CD14-positive monocyte (primary cell): ENCODE results near the gene WIPF1. TPM values are rescaled to one million over a fixed set of nuclear protein-coding genes. Genes with fewer than 3 reads are reported as not detected.

Experiments used
- DNase-seq, 3 donors: peaks; one replicate each; pipeline ENCODE4 v3.0.0-alpha.2; 2011 to 2022
- H2AFZ ChIP-seq: 2 replicates; pipeline ENCODE4 v1.6.0; 2012; ENCODE audit warnings: mild to moderate bottlenecking, low read depth, low read length, inconsistent platforms; ENCODE audit not compliant: insufficient read depth, poor library complexity, severe bottlenecking
- H3K27ac ChIP-seq, 2 donors: 1 replicate in 1 of 2; 2 replicates in 1 of 2; pipeline ENCODE4 v1.5.1; 2012 to 2013; ENCODE audit warnings: low read length in 2 of 2, control low read depth in 1 of 2, inconsistent platforms in 1 of 2, low read depth in 1 of 2, mild to moderate bottlenecking in 1 of 2
- H3K27me3 ChIP-seq, 2 donors: one replicate each; pipeline versions ENCODE4 v1.6.0 to v1.6.1; 2011 to 2013; ENCODE audit warnings: low read length in 2 of 2; ENCODE audit not compliant: control insufficient read depth in 2 of 2, insufficient read depth in 2 of 2
- H3K36me3 ChIP-seq, 2 donors: replicated peaks in 1 of 2; 1 replicate in 1 of 2; 2 replicates in 1 of 2; pipeline versions ENCODE4 v1.5.1 to v1.6.1; 2012 to 2013; ENCODE audit warnings: low read length in 2 of 2, control low read depth in 1 of 2, inconsistent platforms in 1 of 2, mild to moderate bottlenecking in 1 of 2; ENCODE audit not compliant: insufficient read depth in 2 of 2, control insufficient read depth in 1 of 2
- H3K4me1 ChIP-seq, 2 donors: 1 replicate in 1 of 2; 2 replicates in 1 of 2; pipeline versions ENCODE4 v1.5.1 to v1.6.1; 2012 to 2013; ENCODE audit warnings: low read length in 2 of 2, control low read depth in 1 of 2, inconsistent platforms in 1 of 2, mild to moderate bottlenecking in 1 of 2, moderate library complexity in 1 of 2; ENCODE audit not compliant: insufficient read depth in 2 of 2, control insufficient read depth in 1 of 2
- H3K4me2 ChIP-seq: replicated peaks from 2 replicates; pipeline ENCODE3; 2012; ENCODE audit warnings: low read length, moderate library complexity, mild to moderate bottlenecking; ENCODE audit not compliant: poor library complexity, severe bottlenecking; ENCODE audit errors: extremely low read depth
- H3K4me3 ChIP-seq, 3 experiments: fragments of 200-600 bp in 1 of 3; sonication (generic) in 1 of 3; replicated peaks in 1 of 3; 1 replicate in 2 of 3; 2 replicates in 1 of 3; pipeline ENCODE4 v1.5.1; 2011 to 2013; ENCODE audit warnings: low read length in 3 of 3, mild to moderate bottlenecking in 3 of 3, control low read depth in 2 of 3, low read depth in 2 of 3, inconsistent platforms in 1 of 3, moderate library complexity in 1 of 3
- H3K79me2 ChIP-seq: 2 replicates; pipeline ENCODE4 v1.6.0; 2012; ENCODE audit warnings: mild to moderate bottlenecking, control low read depth, inconsistent platforms, low read length, moderate library complexity; ENCODE audit not compliant: insufficient read depth
- H3K9ac ChIP-seq: 2 replicates; pipeline ENCODE4 v1.6.0; 2017; ENCODE audit warnings: low read length, mild to moderate bottlenecking; ENCODE audit not compliant: insufficient read depth, poor library complexity, severe bottlenecking
- H3K9me3 ChIP-seq, 2 donors: replicated peaks in 1 of 2; 1 replicate in 1 of 2; 2 replicates in 1 of 2; pipeline versions ENCODE4 v1.5.1 to v1.6.1; 2012 to 2013; ENCODE audit warnings: low read length in 2 of 2, control low read depth in 1 of 2; ENCODE audit not compliant: control insufficient read depth in 1 of 2, insufficient read depth in 1 of 2
- H4K20me1 ChIP-seq: 2 replicates; pipeline ENCODE4 v1.6.0; 2012; ENCODE audit warnings: mild to moderate bottlenecking, low read length, control low read depth, moderate library complexity; ENCODE audit not compliant: insufficient read depth
- H3K27ac Mint-ChIP-seq, 7 donors: one replicate each; pipeline ENCODE4 v1.8.0; 2020; ENCODE audit warnings: mild to moderate bottlenecking in 7 of 7, mixed read lengths in 7 of 7, moderate library complexity in 6 of 7, inconsistent platforms in 2 of 7
- H3K27me3 Mint-ChIP-seq, 3 donors: one replicate each; pipeline ENCODE4 v1.8.0; 2021 to 2022; ENCODE audit warnings: low read depth in 3 of 3, mild to moderate bottlenecking in 3 of 3, mixed read lengths in 3 of 3, moderate library complexity in 3 of 3, inconsistent platforms in 1 of 3
- H3K36me3 Mint-ChIP-seq, 2 donors: one replicate each; pipeline ENCODE4 v1.8.0; 2020; ENCODE audit warnings: mixed read lengths in 2 of 2, inconsistent platforms in 1 of 2, mild to moderate bottlenecking in 1 of 2
- H3K4me1 Mint-ChIP-seq: one replicate; pipeline ENCODE4 v1.8.0; 2020; ENCODE audit warnings: mild to moderate bottlenecking, mixed read lengths
- H3K4me3 Mint-ChIP-seq, 2 donors: one replicate each; pipeline ENCODE4 v1.8.0; 2020; ENCODE audit warnings: mild to moderate bottlenecking in 2 of 2, mixed read lengths in 2 of 2, moderate library complexity in 1 of 2
- H3K9me3 Mint-ChIP-seq, 7 donors: one replicate each; pipeline ENCODE4 v1.8.0; 2020 to 2022; ENCODE audit warnings: mixed read lengths in 7 of 7, mild to moderate bottlenecking in 6 of 7, moderate library complexity in 6 of 7, inconsistent platforms in 2 of 7
- CTCF ChIP-seq: fragments of 200-600 bp; IDR thresholded peaks from one replicate; pipeline ENCODE4 v1.8.0; 2022; ENCODE audit warnings: antibody characterized with exemption, mild to moderate bottlenecking
- WGBS: methylation state at CpG from one replicate; pipeline ENCODE4 v1.1.5; 2013; ENCODE audit warnings: missing lambda C conversion rate; ENCODE audit not compliant: insufficient coverage; 5-methylcytosine and 5-hydroxymethylcytosine counted together
- intact Hi-C, 2 donors: fragments of 100-400 bp; cut with micrococcal nuclease; formaldehyde crosslinking; loops; one replicate each; pipeline versions ENCODE4 v1.15.0 to v1.15.1; 2023
- polyA plus RNA-seq, 3 donors: library from polyadenylated mRNA; depleted of rRNA in 1 of 3; unstranded in 2 of 3; stranded (reverse) in 1 of 3; fragments of 300-500 nt in 2 of 3; fragments of >200 nt in 1 of 3; fragmentation: Illumina TruSeq in 2 of 3; gene quantifications; 1 replicate in 2 of 3; 2 replicates in 1 of 3; pipeline ENCODE4 v1.2.3, GENCODE V29; 2012 to 2021

Gene WIPF1
- polyA plus RNA-seq, 3 donors, result 43.9 to 126 (median 74.3) TPM

- H3K36me3 Mint-ChIP-seq, result peaks cover 52 to 74% of the 10 kb centered on the region in 2 donors
- H3K4me1 ChIP-seq, result peaks cover 36 to 40% of the 10 kb centered on the region in 2 donors
- no peak overlapping the region for H3K4me2 ChIP-seq
- DNase-seq, result peak; percentile 60 to 77 (median 64)
- no peak overlapping the region for H3K4me3 ChIP-seq
- no peak overlapping the region for H3K4me3 Mint-ChIP-seq
- H3K27me3 Mint-ChIP-seq, result peaks cover 0 to 6% (median 1%) of the 10 kb centered on the region in 3 donors
- TF ChIP-seq CTCF, result peak; percentile 75
- H3K9me3 Mint-ChIP-seq, result no peaks in the 10 kb centered on the region
- H3K9ac ChIP-seq, result no peak overlapping the region
- H3K9me3 ChIP-seq, result no peaks in the 10 kb centered on the region
- no peak overlapping the region for H2AFZ ChIP-seq
- WGBS, result 68% methylated on average over 2 of the region's 3 CpGs
- peaks cover 27 to 51% of the 10 kb centered on the region in 2 donors for H3K36me3 ChIP-seq
- H3K79me2 ChIP-seq, result peaks cover 93% of the 10 kb centered on the region
- peak overlapping the region; percentile 28 to 99 (median 75) for H3K27ac Mint-ChIP-seq
- H3K4me1 Mint-ChIP-seq, result peaks cover 59% of the 10 kb centered on the region
- peak overlapping the region; percentile 6 to 99 for H3K27ac ChIP-seq
- H4K20me1 ChIP-seq, result peaks cover 57% of the 10 kb centered on the region
- intact Hi-C loops, result no loop called here
- no peaks in the 10 kb centered on the region for H3K27me3 ChIP-seq
These were observed 5.7 kb upstream of the WIPF1 start for GRCh38 chr2:174603280-174603679.

- H3K4me1 ChIP-seq, result peaks cover 42 to 46% of the 10 kb centered on the region in 2 donors
- peaks cover 52 to 74% of the 10 kb centered on the region in 2 donors for H3K36me3 Mint-ChIP-seq
- peaks cover 93% of the 10 kb centered on the region for H3K79me2 ChIP-seq
- H4K20me1 ChIP-seq, result peaks cover 52% of the 10 kb centered on the region
- DNase-seq, result no peak
- peaks cover 24 to 46% of the 10 kb centered on the region in 2 donors for H3K36me3 ChIP-seq
- peak overlapping the region in 1 of 2 donors; percentile 99 for H3K27ac ChIP-seq
- 100% methylated on average over 1 of the region's 3 CpGs for WGBS
- H3K27me3 Mint-ChIP-seq, result peaks cover 0 to 6% (median 1%) of the 10 kb centered on the region in 3 donors
- intact Hi-C loops, result no loop called here
- peaks cover 61% of the 10 kb centered on the region for H3K4me1 Mint-ChIP-seq
- no peaks in the 10 kb centered on the region for H3K9me3 Mint-ChIP-seq
- H3K9ac ChIP-seq, result no peak overlapping the region
- H3K4me2 ChIP-seq, result no peak overlapping the region
- H3K9me3 ChIP-seq, result no peaks in the 10 kb centered on the region
- no peak overlapping the region for H3K4me3 Mint-ChIP-seq
- no peak overlapping the region for H3K4me3 ChIP-seq
- no peak overlapping the region for H2AFZ ChIP-seq
- H3K27ac Mint-ChIP-seq, result peak overlapping the region; percentile 28 to 99 (median 77)
- H3K27me3 ChIP-seq, result no peaks in the 10 kb centered on the region
- TF ChIP-seq CTCF, result no peak
These were observed 5.1 kb upstream of the WIPF1 start for GRCh38 chr2:174602745-174603144.
